Loucy (cell line): Measurements from ENCODE around the gene HOXD13.

Experiments
- H2AFZ ChIP-seq: fragments of 200-600 bp; sonication (generic); 2 replicates; pipeline ENCODE4 v1.6.0; 2016; ENCODE audit warnings: antibody characterized with exemption, mild to moderate bottlenecking, low read length, moderate library complexity
- H3F3A ChIP-seq: fragments of 200-600 bp; 2 replicates; pipeline ENCODE4 v1.6.0; 2016; ENCODE audit warnings: antibody characterized with exemption, low read depth, mild to moderate bottlenecking
- H3K27me3 ChIP-seq: fragments of 200-600 bp; sonication (generic); 2 replicates; pipeline ENCODE4 v1.6.1; 2014; ENCODE audit warnings: low read length, mild to moderate bottlenecking; ENCODE audit not compliant: insufficient read depth, poor library complexity, severe bottlenecking
- H3K36me3 ChIP-seq: fragments of 200-600 bp; sonication (generic); 2 replicates; pipeline ENCODE4 v1.6.1; 2016; ENCODE audit warnings: low read length; ENCODE audit not compliant: insufficient read depth
- H3K4me1 ChIP-seq: fragments of 200-600 bp; sonication (generic); 2 replicates; pipeline ENCODE4 v1.5.1; 2014; ENCODE audit warnings: low read length, mild to moderate bottlenecking; ENCODE audit not compliant: insufficient read depth, poor library complexity, severe bottlenecking
- H3K4me2 ChIP-seq: fragments of 200-600 bp; sonication (generic); 2 replicates; pipeline ENCODE4 v1.6.0; 2014; ENCODE audit warnings: antibody characterized with exemption, low read length, low read depth, mild to moderate bottlenecking; ENCODE audit not compliant: poor library complexity, severe bottlenecking
- H3K4me3 ChIP-seq: fragments of 200-600 bp; sonication (generic); 2 replicates; pipeline ENCODE4 v1.5.1; 2014; ENCODE audit warnings: low read length, mild to moderate bottlenecking, mixed read lengths; ENCODE audit not compliant: poor library complexity, severe bottlenecking
- H3K79me2 ChIP-seq: fragments of 200-600 bp; sonication (generic); 2 replicates; pipeline ENCODE4 v1.6.1; 2014; ENCODE audit warnings: low read length; ENCODE audit not compliant: insufficient read depth
- H3K9ac ChIP-seq: fragments of 200-600 bp; sonication (generic); 2 replicates; pipeline ENCODE4 v1.6.0; 2014; ENCODE audit warnings: mild to moderate bottlenecking, low read depth, low read length, moderate library complexity; ENCODE audit not compliant: poor library complexity, severe bottlenecking
- H3K9me2 ChIP-seq: fragments of 200-600 bp; sonication (generic); replicated peaks from 2 replicates; pipeline ENCODE4 v1.6.1; 2016; ENCODE audit warnings: low read depth, low read length, mixed read lengths
- H3K9me3 ChIP-seq: fragments of 200-600 bp; sonication (generic); 2 replicates; pipeline ENCODE4 v1.6.1; 2014; ENCODE audit warnings: mild to moderate bottlenecking, antibody characterized with exemption, low read length, low read depth; ENCODE audit not compliant: insufficient read depth
- H4K20me1 ChIP-seq: fragments of 200-600 bp; sonication (generic); 2 replicates; pipeline ENCODE4 v1.6.0; 2014; ENCODE audit warnings: antibody characterized with exemption, low read length, mild to moderate bottlenecking; ENCODE audit not compliant: insufficient read depth, poor library complexity, severe bottlenecking
- CTCF ChIP-seq: fragments of 200-600 bp; sonication (generic); conservative IDR thresholded peaks from 2 replicates; pipeline ENCODE4 v1.5.1; 2014; ENCODE audit warnings: mild to moderate bottlenecking, antibody characterized with exemption, low read length
- EZH2phosphoT487 ChIP-seq: fragments of 200-600 bp; IDR thresholded peaks from 2 replicates; pipeline ENCODE4 v1.6.1; 2018; ENCODE audit warnings: antibody characterized with exemption, mild to moderate bottlenecking, moderate library complexity, borderline replicate concordance

HOXD13 gene

DNA sequence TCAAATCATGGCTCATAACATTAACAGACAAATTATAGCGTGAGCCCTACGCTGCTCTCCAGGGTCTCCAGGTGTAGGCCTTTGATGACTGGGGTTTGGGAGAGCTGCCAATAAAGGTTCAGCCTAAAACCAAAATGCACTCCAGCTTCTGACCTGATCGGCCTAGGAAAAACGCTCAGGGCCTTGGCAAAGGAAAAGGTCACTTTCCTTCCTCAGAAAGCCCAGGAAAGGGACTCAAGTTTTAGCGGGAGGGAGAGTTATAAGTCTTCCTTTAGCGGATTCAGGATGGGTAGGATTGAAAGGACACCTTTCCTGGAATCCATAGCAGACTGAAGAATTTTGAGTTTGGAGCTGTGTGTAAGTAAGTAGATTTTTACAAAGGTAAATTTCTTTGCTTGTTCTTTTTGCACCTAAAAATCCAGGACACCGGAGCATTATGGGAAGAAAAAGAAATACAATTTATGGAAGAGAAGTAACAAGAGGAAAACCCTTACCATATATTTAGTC lies 17.5 kb upstream of the HOXD13 start:
- Histone ChIP-seq H3K36me3 (no peaks in the 10 kb centered on the region), H3K79me2 (no peaks in the 10 kb centered on the region), H2AFZ (no peak overlapping the region), H4K20me1 (no peaks in the 10 kb centered on the region), H3K27me3 (no peaks in the 10 kb centered on the region), H3K9me3 (no peaks in the 10 kb centered on the region), H3K4me2 (no peak overlapping the region), H3K9me2 (no peaks in the 10 kb centered on the region), H3K4me1 (no peaks in the 10 kb centered on the region), H3K9ac (no peak overlapping the region), H3F3A (no peaks in the 10 kb centered on the region), H3K4me3 (no peak overlapping the region)
- no peak for TF ChIP-seq CTCF
- no peak for TF ChIP-seq EZH2phosphoT487

DNA sequence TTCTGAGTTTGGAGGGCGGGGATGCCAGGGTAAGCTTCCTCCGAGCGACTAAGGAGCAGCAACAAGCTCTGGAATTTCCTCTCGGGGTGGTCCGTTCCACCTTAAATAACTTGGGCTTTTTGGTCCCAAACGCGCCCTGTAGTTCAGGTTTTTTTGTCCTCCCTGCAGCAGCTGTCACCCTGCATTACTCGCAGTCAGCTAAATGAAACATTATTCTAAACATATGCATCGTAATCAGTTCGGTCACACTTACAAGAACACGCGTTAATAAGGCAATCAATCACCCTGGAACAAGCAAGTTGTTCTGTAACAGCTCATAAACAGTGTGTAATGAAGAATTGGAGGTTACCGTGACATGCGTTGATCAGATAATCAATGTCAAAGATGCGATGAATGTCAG lies 17.0 kb upstream of the HOXD13 start:
- H3K79me2 ChIP-seq, result no peaks in the 10 kb centered on the region
- H3K4me1 ChIP-seq, result no peaks in the 10 kb centered on the region
- H3K9me2 ChIP-seq, result no peaks in the 10 kb centered on the region
- no peak overlapping the region for H2AFZ ChIP-seq
- H3K9ac ChIP-seq, result no peak overlapping the region
- no peaks in the 10 kb centered on the region for H3K9me3 ChIP-seq
- H3K36me3 ChIP-seq, result no peaks in the 10 kb centered on the region
- H4K20me1 ChIP-seq, result no peaks in the 10 kb centered on the region
- no peak overlapping the region for H3K4me2 ChIP-seq
- H3K4me3 ChIP-seq, result no peak overlapping the region
- no peaks in the 10 kb centered on the region for H3F3A ChIP-seq
- H3K27me3 ChIP-seq, result no peaks in the 10 kb centered on the region
- TF ChIP-seq CTCF, result no peak
- TF ChIP-seq EZH2phosphoT487, result no peak

DNA sequence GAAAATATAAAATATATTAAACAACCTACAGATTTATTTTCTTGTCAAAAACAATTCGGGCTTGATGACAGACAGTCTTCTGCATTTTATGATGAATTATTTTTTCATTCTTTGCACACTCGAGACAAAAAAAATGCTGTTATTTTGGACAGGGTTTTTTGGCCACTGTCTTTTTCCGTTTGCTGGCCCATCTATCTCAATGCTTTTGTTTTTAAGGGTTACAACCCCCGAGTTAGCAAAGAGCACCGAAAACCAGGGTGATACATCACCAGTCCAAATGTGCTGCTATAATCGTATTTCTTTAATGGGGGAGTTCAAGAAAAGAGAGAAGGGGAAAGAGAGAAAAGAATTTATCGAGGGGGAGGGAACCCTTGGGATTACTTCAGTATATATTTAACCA lies 16.5 kb upstream of the HOXD13 start:
- Histone ChIP-seq H3K79me2 (no peaks in the 10 kb centered on the region), H3K36me3 (no peaks in the 10 kb centered on the region), H3K9ac (no peak overlapping the region), H3K9me3 (no peaks in the 10 kb centered on the region), H2AFZ (no peak overlapping the region), H3K4me1 (no peaks in the 10 kb centered on the region), H3K4me3 (no peak overlapping the region), H4K20me1 (no peaks in the 10 kb centered on the region), H3K9me2 (no peaks in the 10 kb centered on the region), H3K27me3 (no peaks in the 10 kb centered on the region), H3K4me2 (no peak overlapping the region), H3F3A (no peaks in the 10 kb centered on the region)
- TF ChIP-seq CTCF (no peak), EZH2phosphoT487 (no peak)
